Activated CD4-positive, alpha-beta memory T cell treated with anti-CD3 and anti-CD28 coated beads for 36 hours (primary cell): ENCODE results near the gene ITGA8. TPM values are rescaled to one million over a fixed set of nuclear protein-coding genes. Genes with fewer than 3 reads are reported as not detected.
A peak's percentile ranks its signal among the peaks of the same experiment; 100 is the strongest.
"Not testable (repeated sequence)": the region's sequence is repeated elsewhere in the genome, so short reads cannot be mapped to it uniquely, and the experiment has no call there.

Experiments
- CTCF ChIA-PET: fragments of 350-600 bp; sonication (Branson Sonifier 250); formaldehyde crosslinking; loops from one replicate; lab custom pipeline; 2021; ENCODE audit warnings: antibody characterized with exemption, inconsistent platforms; lab: Charles Lee
- POLR2A ChIA-PET: fragments of 350-600 bp; sonication (Branson Sonifier 250); formaldehyde crosslinking; loops from one replicate; lab custom pipeline; 2021; ENCODE audit warnings: antibody characterized with exemption; lab: Charles Lee
- DNase-seq: peaks from one replicate; pipeline ENCODE4 v3.0.0-alpha.2; 2020
- H3K27ac Mint-ChIP-seq: one replicate; pipeline ENCODE4 v1.8.0; 2021; ENCODE audit warnings: mixed read lengths
- H3K27me3 Mint-ChIP-seq: one replicate; pipeline ENCODE4 v1.8.0; 2021; ENCODE audit warnings: mixed read lengths
- H3K36me3 Mint-ChIP-seq: one replicate; pipeline ENCODE4 v1.8.0; 2021; ENCODE audit warnings: mixed read lengths
- H3K4me1 Mint-ChIP-seq: one replicate; pipeline ENCODE4 v1.8.0; 2021; ENCODE audit warnings: low read depth, mixed read lengths
- H3K4me3 Mint-ChIP-seq: one replicate; pipeline ENCODE4 v1.8.0; 2021; ENCODE audit warnings: mild to moderate bottlenecking, mixed read lengths
- H3K9me3 Mint-ChIP-seq: one replicate; pipeline ENCODE4 v1.8.0; 2021; ENCODE audit warnings: mixed read lengths
- intact Hi-C: fragments of 100-400 bp; cut with micrococcal nuclease; formaldehyde crosslinking; loops from one replicate; pipeline ENCODE4 v1.15.1; 2023
- total RNA-seq, 2 experiments: library from RNA; stranded (reverse); gene quantifications; one replicate each; pipeline ENCODE4 v1.2.3, GENCODE V29; 2021

ITGA8 gene
- total RNA-seq, 2 experiments from 2014 or later = not detected

GRCh38 chr10:15591937-15592336, 127.8 kb downstream of the ITGA8 start:
- Mint-ChIP-seq H3K4me1 (no peaks in the 10 kb centered on the region), H3K4me3 (no peak overlapping the region), H3K9me3 (no peaks in the 10 kb centered on the region), H3K27me3 (peaks cover 13% of the 10 kb centered on the region), H3K27ac (no peak overlapping the region), H3K36me3 (no peaks in the 10 kb centered on the region)
- DNase-seq = no peak
- POLR2A ChIA-PET = no interaction called here
- CTCF ChIA-PET = no interaction called here
- intact Hi-C loops = no loop called here

- H3K36me3 Mint-ChIP-seq = no peaks in the 10 kb centered on the region
- H3K27ac Mint-ChIP-seq = no peak overlapping the region
- no peaks in the 10 kb centered on the region for H3K4me1 Mint-ChIP-seq
- no peak overlapping the region for H3K4me3 Mint-ChIP-seq
- ChIA-PET POLR2A (no interaction called here), CTCF (no interaction called here)
- H3K9me3 Mint-ChIP-seq = no peaks in the 10 kb centered on the region
- no peak for DNase-seq
- intact Hi-C loops = no loop called here
- H3K27me3 Mint-ChIP-seq = peaks cover 12% of the 10 kb centered on the region
Measured at GRCh38 chr10:15591431-15591830, 128.3 kb downstream of the ITGA8 start.

- no peak overlapping the region for H3K4me3 Mint-ChIP-seq
- H3K4me1 Mint-ChIP-seq = no peaks in the 10 kb centered on the region
- H3K36me3 Mint-ChIP-seq = no peaks in the 10 kb centered on the region
- intact Hi-C loops = loop anchor here (10.0 kb wide), 2 partner anchors 136 to 236 kb away; no protein-coding TSS in a partner anchor
- CTCF ChIA-PET = no interaction called here
- no peaks in the 10 kb centered on the region for H3K9me3 Mint-ChIP-seq
- DNase-seq = no peak
- H3K27me3 Mint-ChIP-seq = peaks cover 8% of the 10 kb centered on the region
- H3K27ac Mint-ChIP-seq = no peak overlapping the region
- POLR2A ChIA-PET = no interaction called here
Measured at GRCh38 chr10:15588635-15589508, 130.8 kb downstream of the ITGA8 start.

- ChIA-PET CTCF (interaction anchor here (0.6 kb wide), 1 partner anchor 12 kb away, joined by 3 read pairs; no protein-coding TSS in a partner anchor), POLR2A (no interaction called here)
- peaks cover under 1% of the 10 kb centered on the region for H3K9me3 Mint-ChIP-seq
- no peaks in the 10 kb centered on the region for H3K4me1 Mint-ChIP-seq
- H3K27me3 Mint-ChIP-seq = peaks cover 8% of the 10 kb centered on the region
- no peak overlapping the region for H3K4me3 Mint-ChIP-seq
- intact Hi-C loops = loop anchor here (10.0 kb wide), 2 partner anchors 137 to 237 kb away; no protein-coding TSS in a partner anchor
- no peaks in the 10 kb centered on the region for H3K36me3 Mint-ChIP-seq
- no peak overlapping the region for H3K27ac Mint-ChIP-seq
- DNase-seq = no peak
Measured at GRCh38 chr10:15588151-15588550, 131.6 kb downstream of the ITGA8 start.

GRCh38 chr10:15587271-15587670, 132.5 kb downstream of the ITGA8 start:
- Mint-ChIP-seq H3K27ac (no peak overlapping the region), H3K4me3 (no peak overlapping the region), H3K4me1 (no peaks in the 10 kb centered on the region), H3K9me3 (peaks cover 6% of the 10 kb centered on the region), H3K36me3 (no peaks in the 10 kb centered on the region), H3K27me3 (peaks cover 10% of the 10 kb centered on the region)
- no peak for DNase-seq
- intact Hi-C loops = loop anchor here (10.0 kb wide), 2 partner anchors 138 to 238 kb away; no protein-coding TSS in a partner anchor
- ChIA-PET CTCF (interaction anchor here (0.5 to 1.0 kb wide), 3 partner anchors 11 to 148 kb away, joined by 3 to 4 read pairs (median 3); no protein-coding TSS in a partner anchor), POLR2A (no interaction called here)

- no peak overlapping the region for H3K4me3 Mint-ChIP-seq
- peaks cover 11% of the 10 kb centered on the region for H3K9me3 Mint-ChIP-seq
- intact Hi-C loops = loop anchor here (10.0 kb wide), 2 partner anchors 139 to 239 kb away; no protein-coding TSS in a partner anchor
- peaks cover 9% of the 10 kb centered on the region for H3K27me3 Mint-ChIP-seq
- no peak overlapping the region for H3K27ac Mint-ChIP-seq
- DNase-seq = peak; percentile 61
- no peaks in the 10 kb centered on the region for H3K4me1 Mint-ChIP-seq
- CTCF ChIA-PET = interaction anchor here (0.6 to 0.9 kb wide), 4 partner anchors 8 to 1722 kb away, joined by 3 to 5 read pairs (median 4); no protein-coding TSS in a partner anchor
- no peaks in the 10 kb centered on the region for H3K36me3 Mint-ChIP-seq
- POLR2A ChIA-PET = no interaction called here
Measured at GRCh38 chr10:15585303-15585715, 134.4 kb downstream of the ITGA8 start.

GRCh38 chr10:15582972-15583371, 136.8 kb downstream of the ITGA8 start:
- H3K9me3 Mint-ChIP-seq = peaks cover 13% of the 10 kb centered on the region
- H3K4me1 Mint-ChIP-seq, H3K36me3 Mint-ChIP-seq, CTCF ChIA-PET, POLR2A ChIA-PET, H3K27me3 Mint-ChIP-seq, H3K4me3 Mint-ChIP-seq, DNase-seq, H3K27ac Mint-ChIP-seq: not testable (repeated sequence)
- intact Hi-C loops = loop anchor here (10.0 kb wide), 2 partner anchors 142 to 242 kb away; no protein-coding TSS in a partner anchor

- POLR2A ChIA-PET = no interaction called here
- H3K9me3 Mint-ChIP-seq = peaks cover 13% of the 10 kb centered on the region
- no peaks in the 10 kb centered on the region for H3K4me1 Mint-ChIP-seq
- H3K27ac Mint-ChIP-seq = no peak overlapping the region
- CTCF ChIA-PET = no interaction called here
- H3K4me3 Mint-ChIP-seq = no peak overlapping the region
- H3K27me3 Mint-ChIP-seq = peaks cover 9% of the 10 kb centered on the region
- no peak for DNase-seq
- H3K36me3 Mint-ChIP-seq = no peaks in the 10 kb centered on the region
- intact Hi-C loops = loop anchor here (10.0 kb wide), 2 partner anchors 145 to 245 kb away; no protein-coding TSS in a partner anchor
Measured at GRCh38 chr10:15579605-15580004, 140.1 kb downstream of the ITGA8 start.

GRCh38 chr10:15572531-15573045, 147.1 kb downstream of the ITGA8 start:
- Mint-ChIP-seq H3K36me3 (no peaks in the 10 kb centered on the region), H3K4me3 (no peak overlapping the region), H3K27me3 (peaks cover 8% of the 10 kb centered on the region), H3K9me3 (no peaks in the 10 kb centered on the region), H3K4me1 (no peaks in the 10 kb centered on the region), H3K27ac (no peak overlapping the region)
- POLR2A ChIA-PET = no interaction called here
- intact Hi-C loops = no loop called here
- CTCF ChIA-PET = no interaction called here
- no peak for DNase-seq

GRCh38 chr10:15571575-15571974, 148.1 kb downstream of the ITGA8 start:
- H3K27me3 Mint-ChIP-seq = peaks cover 3% of the 10 kb centered on the region
- H3K27ac Mint-ChIP-seq = no peak overlapping the region
- no peaks in the 10 kb centered on the region for H3K36me3 Mint-ChIP-seq
- CTCF ChIA-PET = no interaction called here
- no peaks in the 10 kb centered on the region for H3K4me1 Mint-ChIP-seq
- no peak overlapping the region for H3K4me3 Mint-ChIP-seq
- POLR2A ChIA-PET = no interaction called here
- H3K9me3 Mint-ChIP-seq = no peaks in the 10 kb centered on the region
- intact Hi-C loops = no loop called here
- DNase-seq = no peak

- intact Hi-C loops = no loop called here
- ChIA-PET POLR2A (no interaction called here), CTCF (no interaction called here)
- peaks cover 3% of the 10 kb centered on the region for H3K27me3 Mint-ChIP-seq
- DNase-seq = no peak
- no peaks in the 10 kb centered on the region for H3K36me3 Mint-ChIP-seq
- no peaks in the 10 kb centered on the region for H3K4me1 Mint-ChIP-seq
- H3K9me3 Mint-ChIP-seq = no peaks in the 10 kb centered on the region
- H3K27ac Mint-ChIP-seq = no peak overlapping the region
- no peak overlapping the region for H3K4me3 Mint-ChIP-seq
Measured at GRCh38 chr10:15570738-15571339, 148.9 kb downstream of the ITGA8 start.

GRCh38 chr10:15567952-15568351, 151.8 kb downstream of the ITGA8 start:
- intact Hi-C loops = no loop called here
- POLR2A ChIA-PET = no interaction called here
- Mint-ChIP-seq H3K4me1 (no peaks in the 10 kb centered on the region), H3K4me3 (no peak overlapping the region), H3K36me3 (no peaks in the 10 kb centered on the region), H3K27ac (no peak overlapping the region), H3K27me3 (peaks cover 3% of the 10 kb centered on the region), H3K9me3 (no peaks in the 10 kb centered on the region)
- no peak for DNase-seq
- CTCF ChIA-PET = no interaction called here
